Fibroblast of skin of left biceps (primary cell): ENCODE data around the gene LETM1.

Source experiments
- DNase-seq, 2 experiments: peaks; one replicate each; pipeline ENCODE4 v3.0.0-alpha.2; 2013; ENCODE audit warnings: low read depth in 2 of 2

LETM1 gene

GRCh38 chr4:1762264-1763010, 93.5 kb downstream of the LETM1 start:
- DNase-seq: no peak
